ELF-1 (cell line): ENCODE results near the gene TMEM163.
A peak's percentile ranks its signal among the peaks of the same experiment; 100 is the strongest.

ENCODE experiments used
- DNase-seq: peaks from one replicate; pipeline ENCODE4 v3.0.0-alpha.2; 2016; ENCODE audit warnings: low read depth, low spot score

TMEM163 gene

DNA sequence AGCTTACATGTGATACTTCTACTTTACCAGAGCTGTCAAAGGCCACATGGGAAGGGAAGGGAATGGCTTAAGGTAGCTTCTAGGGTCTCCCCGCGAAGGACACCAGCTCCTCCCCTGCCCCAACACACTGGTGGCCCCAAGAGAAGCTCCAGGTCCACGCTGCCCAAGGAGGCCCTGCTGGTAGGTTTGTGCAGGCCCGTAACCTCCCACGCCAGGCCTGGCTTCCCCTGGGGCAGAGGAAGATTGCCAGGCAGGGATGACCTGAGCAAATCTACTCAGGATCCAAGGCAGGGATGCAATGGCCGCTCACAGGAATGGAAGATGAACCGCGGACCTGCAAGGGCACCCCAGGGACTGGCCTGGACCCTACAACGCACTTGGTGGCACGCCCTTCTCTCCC, 259.9 kb downstream of the TMEM163 start:
- no peak for DNase-seq

DNA sequence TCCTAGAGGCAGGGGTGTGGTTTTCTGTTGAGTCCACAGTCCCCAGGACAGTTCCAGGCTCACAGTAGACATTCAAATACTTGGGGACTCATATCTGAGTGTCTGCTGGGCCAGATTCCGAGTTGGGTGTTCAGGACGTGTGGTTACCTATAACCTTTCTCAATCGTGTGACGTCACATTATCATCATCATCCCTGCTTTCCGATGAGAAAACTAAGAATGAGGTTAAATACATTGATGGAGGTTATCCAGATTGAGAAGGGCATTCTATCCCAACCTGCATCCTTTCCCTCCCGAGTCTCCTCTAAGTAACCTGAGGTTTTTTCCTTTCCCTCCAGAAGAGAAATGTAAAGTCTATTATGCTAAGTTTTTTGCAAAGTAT, 260.3 kb downstream of the TMEM163 start:
- DNase-seq = no peak

DNA sequence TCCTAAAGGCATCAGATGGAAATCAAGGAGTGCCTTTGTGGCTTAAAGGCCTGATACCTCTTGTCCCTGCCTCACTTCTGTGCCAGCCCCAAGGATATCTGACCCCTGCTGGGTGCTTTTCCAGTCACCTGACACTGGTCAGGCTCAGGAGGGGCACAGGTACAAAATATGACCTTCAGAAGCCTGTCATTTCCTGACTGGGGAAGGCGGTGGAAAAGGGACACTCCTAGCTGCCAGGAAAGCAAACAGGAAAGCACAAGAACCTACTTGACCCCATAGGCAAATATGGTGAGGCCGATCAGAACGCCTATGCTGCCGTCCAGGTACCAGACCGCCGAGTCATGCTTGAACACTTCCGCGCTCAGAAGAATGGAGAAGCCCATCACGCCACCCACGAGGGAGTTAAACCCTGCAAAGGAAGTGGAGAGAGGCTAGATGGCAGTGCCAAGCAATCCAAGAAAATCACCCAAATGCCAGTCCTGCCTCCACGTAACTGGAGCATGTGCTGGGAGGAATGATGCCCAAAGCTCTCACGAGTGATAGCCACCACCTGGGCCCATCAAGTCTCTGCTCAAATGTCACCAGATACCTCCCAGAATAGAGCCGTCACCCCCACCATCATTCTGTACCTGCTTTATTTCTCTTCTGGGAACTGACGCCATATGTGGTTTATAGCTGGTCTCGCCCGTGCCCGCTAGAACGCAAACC, 260.9 kb downstream of the TMEM163 start:
- no peak for DNase-seq

DNA sequence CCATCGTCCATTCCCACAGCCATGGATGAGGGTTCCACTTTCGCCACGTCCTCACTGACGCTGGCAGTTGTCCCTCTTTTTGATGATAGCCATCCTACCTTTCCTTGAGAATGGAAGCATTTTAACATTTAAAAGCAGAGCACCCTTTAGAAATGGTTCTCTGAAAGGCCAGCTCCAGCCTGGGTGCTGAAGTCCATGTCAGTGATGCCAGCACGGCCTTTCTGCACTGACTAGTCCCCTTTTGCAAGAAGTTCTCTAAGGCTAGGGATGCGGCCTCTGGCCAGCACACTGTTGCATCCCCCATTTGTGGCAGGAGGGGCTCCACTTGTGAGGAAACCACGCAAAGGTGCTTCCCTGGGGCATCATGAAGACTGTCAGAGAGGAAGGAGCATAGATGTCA, 261.4 kb downstream of the TMEM163 start:
- DNase-seq = no peak

DNA sequence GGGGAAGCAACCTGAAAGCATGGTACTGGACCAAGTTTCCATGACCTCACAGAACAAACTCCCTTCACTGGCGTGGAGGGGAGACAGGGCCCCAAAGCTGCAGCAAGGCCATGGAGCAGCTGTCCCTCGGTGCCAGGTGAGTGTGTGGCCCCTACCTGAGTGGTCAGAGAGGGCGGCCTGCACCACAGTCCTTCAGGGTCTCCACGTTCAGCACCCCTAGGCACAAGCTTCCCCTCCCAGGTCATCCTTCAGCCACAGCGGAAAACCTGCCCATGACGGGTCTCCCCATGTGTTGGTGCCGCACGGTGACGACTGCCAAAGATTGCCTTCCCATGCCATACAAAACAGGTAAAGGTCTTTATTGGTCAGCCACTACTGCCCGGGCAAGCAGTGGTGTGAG, 263.4 kb downstream of the TMEM163 start:
- DNase-seq = no peak

DNA sequence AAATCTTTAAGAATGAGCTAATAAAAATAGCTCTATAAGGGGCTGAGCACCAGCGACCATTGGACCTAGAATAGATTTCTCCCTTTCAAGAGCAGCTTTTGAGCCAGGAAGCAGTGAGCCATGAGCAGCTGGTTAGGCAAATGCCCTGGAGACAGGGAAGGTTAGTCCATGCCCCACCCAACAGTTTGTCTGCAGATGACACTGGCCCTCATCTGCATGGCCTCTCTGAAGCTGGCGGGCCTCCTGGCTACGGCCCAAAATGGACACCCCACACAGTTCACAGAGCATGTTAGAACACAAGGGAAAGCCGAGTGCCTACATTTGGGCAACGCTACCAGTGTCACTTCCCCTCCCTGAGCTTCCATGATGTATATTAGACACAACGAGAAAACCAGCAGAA, 263.9 kb downstream of the TMEM163 start:
- no peak for DNase-seq

DNA sequence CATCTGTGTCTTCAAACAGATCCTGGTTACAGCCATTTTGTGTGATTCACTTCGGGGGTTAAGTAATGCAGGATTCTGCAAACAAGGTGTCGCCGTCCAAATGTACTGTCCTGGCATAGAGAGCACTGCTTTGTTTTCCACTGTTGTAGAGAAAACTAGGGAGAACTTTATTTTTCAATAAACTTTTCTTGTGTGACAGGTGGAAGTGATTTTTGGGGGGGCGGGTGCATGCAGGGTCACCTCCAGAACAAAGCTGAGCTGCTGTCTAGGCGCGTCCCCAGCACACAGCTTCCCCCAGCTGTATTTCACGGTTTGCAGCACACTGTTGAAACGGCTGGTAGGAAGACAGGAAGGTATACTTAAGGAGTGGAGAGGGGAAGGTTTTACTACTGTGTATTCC, 264.4 kb downstream of the TMEM163 start:
- no peak for DNase-seq

DNA sequence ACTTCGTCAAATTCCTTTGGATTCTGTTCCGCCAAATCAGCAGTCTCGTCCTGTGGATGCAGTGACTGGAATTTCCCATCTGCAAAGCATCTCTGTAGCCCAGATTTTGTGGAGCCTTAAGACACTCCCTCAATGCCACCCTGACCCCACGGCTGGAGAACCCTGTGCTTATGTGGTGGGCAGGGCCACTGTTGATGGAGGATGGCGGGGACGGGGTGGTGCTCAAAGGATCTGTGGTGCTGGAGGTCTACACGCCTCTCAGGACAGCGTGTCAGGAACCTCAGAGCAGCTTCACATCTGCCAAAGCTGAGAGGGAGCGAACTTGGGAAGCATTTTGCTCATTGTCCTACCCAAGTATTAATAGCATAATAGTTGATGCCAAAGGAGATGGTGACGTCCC, 264.8 kb downstream of the TMEM163 start:
- peak; percentile 22 for DNase-seq

DNA sequence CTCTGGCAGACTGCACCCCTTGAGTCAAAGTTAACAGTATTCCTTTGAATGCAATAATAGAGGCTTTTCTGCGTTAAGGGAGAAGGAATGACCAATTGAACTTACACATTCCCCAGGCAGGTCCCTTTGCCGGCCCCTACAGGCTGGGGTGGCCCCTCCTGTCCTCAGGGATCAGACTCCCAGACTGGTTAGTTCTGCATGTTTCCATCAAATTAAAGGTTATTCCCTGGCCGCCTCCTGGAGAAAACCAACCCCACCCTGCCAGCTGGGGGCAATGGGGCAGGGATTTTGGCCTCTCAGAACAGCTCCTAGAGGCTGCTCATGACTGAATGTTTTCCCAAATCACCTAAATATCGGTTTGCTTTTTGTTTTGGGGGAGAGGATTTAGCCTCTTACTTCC, 265.3 kb downstream of the TMEM163 start:
- DNase-seq = no peak

DNA sequence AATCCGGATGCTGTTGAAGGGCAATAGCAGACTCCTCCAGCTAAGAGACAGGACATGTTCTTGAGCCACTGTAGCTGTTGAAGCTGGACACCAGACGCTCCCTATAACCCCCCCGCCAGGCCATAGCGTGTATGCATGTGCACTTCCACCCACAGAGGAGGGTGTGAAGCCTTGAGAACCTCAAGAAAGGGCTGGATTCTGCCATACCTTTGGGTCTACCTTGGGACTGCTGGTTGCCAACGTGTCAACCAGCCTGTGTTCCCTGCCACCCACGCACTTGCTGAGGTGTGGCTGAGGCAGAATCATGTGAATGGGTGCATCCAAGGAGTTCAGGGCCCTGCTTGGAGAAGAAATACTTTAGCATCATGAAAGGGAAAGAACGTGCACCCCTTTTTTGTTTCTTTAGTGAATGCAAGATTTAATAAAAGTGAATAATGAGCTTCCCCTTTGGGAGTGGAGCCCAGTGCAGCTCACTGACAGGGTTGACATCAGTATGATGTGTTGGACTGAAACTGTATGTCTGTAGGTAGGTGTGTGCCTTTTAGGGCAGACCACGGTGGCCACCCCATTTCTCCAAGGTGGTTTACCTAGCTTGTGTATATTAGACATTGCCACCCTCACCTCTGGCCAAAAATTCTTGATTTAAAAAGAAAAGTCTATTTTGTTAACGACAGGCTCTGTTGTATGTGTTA, 266.6 kb downstream of the TMEM163 start:
- no peak for DNase-seq

DNA sequence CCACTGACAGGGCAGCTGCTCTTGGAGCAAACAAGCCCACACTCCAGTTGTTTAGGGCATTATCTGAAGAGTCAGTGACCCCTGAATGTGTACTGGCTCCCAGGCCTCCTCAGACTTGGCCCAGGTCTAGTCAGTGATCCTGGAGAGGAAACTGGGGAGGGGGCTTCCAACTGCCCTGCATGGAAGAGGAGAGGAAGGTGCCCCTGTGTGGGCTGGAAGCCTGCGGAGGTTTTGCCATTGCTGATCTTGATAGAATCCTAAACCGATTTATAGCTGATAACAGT, 267.5 kb downstream of the TMEM163 start:
- no peak for DNase-seq

DNA sequence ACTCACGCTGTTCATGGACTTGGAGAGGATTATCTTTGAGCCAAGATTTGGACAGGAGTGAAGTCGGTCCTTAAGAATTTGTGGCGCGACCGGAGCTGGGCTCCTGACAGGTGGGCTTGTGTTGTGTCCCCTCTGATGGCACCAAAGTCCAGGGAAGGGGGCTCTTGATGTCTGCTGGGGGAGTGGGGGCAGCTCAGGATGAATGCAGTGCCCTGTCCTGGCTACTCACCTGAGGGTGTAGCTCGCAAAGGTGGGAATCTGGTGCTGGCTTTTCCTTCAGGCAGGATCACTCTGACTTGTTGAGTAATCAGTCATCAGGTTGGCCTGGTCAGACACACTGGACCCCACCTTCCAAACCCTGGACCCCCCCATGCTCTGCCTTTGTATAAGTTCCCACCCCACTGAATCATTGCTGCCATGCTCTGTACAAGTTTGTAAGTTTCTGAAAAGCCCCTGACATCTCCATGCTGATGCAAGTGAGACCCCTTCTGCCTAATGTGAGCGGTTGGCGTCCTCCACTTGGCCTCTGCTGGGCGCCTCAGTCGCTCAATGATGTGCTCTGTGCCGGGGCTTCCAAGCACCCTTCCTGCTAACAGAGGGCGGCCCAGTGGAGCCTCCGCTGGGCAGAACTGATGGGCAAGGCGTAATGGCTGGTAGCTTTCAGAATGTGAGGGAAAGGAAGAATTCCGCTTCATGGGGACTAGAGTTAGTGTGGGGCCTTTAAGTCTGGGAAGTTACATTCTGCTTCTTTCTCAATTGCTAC, 268.9 kb downstream of the TMEM163 start:
- no peak for DNase-seq

DNA sequence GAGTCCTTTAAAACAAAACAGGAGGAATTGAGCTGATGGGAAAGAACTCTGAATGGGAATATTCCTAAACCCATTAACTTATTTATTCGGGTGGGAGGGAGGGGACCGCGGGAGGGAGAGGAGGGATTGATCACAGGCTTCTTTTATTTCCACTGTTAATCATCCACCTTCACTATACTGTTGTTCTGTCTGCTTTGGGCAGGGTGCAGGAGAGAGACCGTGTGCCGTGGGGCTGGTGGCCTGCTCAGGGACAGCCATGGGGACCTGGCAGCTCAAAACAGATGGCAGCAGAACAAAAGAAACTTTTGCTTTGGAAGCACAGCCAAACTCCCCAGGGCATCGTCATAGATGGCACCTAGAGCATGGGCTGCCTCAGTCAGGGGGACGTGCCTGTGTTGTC, 269.6 kb downstream of the TMEM163 start:
- no peak for DNase-seq

DNA sequence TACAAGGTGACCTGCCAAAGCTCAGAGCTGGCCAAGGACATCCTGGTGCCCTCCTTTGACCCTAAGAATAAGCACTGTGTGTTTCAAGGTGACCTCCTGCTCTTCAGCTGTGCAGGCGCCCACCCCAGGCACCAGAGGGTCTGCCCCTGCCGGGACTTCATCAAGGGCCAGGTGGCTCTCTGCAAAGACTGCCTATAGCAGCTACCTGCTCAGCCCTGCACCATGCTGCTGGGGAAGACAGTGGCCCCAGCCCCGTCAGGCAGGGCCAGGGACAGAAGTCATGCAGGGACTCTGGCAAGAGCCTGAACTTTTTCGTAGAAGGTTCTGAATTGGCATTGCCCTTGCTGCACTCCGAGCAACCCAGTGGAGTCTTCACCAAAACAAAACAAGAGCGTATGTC, 270.1 kb downstream of the TMEM163 start:
- DNase-seq = no peak

DNA sequence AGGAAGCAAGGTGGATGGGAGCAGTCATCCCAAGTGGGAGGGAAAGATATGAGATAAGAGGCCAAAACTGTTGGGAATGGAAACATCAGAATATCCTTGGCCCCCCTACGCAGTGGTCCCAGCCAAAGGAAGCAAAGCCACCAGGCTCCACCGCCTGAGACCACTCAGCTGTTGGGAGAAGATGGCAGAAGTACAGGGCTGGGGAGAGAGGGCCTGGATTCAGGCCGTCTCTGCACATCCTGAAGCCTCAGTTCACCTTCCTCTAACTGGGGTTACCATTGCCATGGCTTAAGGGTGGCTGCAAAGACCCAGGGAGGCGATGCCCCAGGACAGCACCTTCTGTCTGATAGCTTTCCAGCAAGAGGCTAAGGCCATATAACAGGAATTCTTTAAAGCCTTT, 271.1 kb downstream of the TMEM163 start:
- DNase-seq = no peak

DNA sequence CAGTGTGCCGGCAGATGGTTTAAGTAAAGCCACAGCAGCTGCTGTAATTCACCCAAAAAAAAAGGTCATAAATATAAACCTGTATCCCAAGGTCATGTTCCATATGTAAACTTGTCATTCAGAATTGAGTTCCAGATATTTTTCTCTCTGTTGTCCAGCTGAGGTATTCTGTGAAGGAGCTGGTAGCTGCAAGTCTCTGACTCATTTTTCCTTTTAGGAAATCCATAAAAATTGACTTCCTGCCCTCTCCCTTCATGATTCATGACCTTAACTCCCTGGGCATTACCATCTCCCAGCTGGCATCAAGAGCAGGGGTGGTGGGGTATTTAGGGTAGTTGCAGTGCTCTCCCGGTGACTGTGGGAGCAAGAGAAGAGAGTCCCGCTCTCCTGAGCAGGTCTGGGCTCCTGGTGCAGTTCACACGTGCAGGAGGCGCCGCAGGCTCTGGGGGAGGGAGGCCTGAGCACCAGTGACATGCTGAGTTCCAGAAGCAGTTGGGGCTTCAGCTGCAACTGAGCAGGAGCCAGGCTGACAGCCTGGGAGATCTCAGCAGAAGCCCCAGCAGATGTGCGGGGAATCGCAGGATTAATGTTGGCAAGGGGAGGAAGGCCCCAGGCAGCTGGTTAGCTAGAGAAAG, 272.3 kb downstream of the TMEM163 start:
- no peak for DNase-seq

DNA sequence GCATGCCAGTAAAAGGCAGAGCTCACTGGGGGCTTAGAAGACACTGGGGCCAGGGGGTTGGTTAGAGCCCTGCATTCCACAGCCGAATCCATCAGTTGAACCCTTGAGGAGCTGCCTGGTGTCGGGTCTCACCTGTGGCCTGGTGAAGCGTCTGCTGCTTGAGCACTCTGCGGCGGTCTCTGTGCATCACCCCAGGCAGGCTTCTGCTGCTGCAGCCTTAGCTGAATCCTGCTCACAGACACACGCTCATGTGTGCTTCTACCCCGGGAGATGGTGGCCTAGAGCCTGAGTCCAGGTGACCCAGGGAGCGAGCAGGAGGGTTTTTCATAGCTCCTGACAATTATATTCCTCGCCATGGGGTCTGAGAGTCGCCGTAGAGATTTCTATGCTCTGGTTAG, 272.8 kb downstream of the TMEM163 start:
- DNase-seq = no peak

DNA sequence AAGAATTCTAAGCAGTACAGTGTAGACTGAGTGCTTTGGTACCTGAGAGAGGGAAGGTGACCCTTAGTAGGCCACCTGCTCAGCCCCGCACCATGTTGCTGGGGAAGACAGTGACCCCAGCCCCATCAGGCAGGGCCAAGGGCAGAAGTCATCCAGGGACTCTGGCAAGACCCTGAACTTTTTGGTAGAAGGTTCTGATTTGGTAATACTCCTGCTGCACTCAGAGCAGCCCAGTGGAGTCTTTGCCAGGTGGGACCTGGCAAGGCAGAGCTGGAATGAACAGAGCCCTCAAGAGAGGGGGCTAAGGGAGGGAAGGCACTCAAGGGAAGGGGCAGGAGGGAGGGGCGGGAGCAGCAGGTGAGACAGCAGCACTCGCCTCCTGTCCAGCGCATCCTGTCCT, 273.7 kb downstream of the TMEM163 start:
- DNase-seq = no peak

DNA sequence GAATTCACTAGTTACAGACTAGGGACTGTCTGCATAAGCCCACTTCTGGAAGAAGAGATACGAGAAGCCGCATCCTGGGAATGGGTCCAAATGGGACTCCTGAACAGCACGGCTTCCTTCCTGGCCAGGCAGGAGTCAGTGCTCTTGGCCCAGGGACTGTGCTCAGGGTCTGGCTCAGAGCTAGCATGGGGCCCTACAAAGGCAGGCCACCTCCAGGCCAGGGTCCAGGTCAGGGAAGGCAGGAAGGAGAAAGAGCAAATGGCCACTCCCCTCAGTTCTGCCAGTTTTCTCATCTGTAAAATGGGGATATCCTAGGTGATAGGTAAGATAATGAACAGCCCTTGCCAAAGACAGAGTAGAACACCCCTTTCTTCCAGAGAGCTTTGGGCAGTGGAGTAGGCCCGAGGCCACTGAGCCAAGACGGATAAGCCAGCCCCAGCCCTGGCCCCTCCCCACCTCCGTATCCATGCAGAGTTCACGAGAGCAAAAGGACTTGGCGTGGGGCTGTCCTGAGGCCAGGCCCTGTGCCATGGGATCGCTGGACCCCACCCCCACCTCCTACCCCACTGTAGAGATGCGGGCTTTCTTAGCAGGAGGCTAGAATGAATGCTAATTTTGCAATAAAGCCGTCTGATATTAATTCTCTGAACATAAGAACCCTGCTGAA, 274.9 kb downstream of the TMEM163 start:
- DNase-seq = no peak

DNA sequence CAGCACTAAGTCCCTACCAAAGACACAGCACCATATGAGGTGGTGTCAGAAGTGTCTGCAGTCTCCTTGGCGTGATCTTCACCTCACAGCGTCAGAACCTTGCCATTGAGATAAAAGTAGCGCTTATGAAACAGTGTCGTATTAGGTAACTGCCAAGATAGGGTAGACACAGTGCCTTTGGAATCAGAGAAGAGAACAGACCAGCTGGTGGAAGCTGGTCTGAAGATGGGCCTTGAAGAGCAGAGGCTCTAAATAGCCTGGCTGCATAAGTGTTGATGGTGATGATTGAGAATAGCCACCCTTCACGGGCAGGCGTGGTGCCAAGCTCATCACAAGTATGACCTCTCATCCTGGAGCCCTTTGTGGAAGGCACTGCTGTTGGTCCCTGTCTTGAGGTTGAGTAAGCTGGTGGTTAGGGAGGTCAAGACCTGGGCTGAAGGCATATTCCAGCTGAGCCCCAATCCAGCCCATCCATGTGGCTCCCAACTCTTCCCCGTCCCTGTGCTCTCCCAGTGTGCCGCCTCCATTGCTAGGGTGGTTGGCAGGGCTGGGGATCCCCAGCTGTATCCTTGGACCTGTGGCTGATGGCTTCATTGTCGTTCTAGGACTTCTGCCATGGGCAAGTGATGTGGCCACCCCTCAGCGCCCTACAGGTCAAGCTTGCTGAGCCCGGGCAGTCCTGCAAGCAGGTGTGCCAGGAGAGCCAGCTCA, 277.5 kb downstream of the TMEM163 start:
- no peak for DNase-seq

DNA sequence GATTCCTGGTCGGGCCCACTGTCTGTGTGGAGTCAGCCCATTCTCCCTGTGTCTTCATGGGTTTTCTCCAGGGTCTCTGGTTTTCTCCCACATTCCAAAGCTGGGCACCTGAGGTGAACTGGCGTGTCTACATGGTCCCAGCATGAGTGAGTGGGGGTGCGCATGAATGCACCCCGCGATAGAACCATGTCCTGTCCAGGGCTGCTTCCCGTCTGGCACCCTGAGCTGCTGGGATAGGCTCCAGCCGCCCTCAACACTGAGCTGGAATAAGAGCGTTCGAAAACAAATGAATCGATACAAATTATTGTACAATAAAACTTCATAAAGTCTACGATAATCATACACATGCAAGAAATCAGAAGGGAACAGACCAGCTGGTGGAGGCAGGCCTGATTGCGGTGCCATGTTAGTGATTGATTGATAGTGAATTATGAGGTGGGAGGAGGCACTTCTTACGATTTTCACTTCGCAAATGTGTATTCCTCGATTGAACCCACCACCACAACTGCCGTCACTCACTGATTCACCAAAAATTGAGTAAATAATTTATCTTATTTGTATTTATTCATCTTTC, 278.4 kb downstream of the TMEM163 start:
- DNase-seq = no peak
